ENCODE measurements around the gene PLCZ1.

The PLCZ1 gene

DNA sequence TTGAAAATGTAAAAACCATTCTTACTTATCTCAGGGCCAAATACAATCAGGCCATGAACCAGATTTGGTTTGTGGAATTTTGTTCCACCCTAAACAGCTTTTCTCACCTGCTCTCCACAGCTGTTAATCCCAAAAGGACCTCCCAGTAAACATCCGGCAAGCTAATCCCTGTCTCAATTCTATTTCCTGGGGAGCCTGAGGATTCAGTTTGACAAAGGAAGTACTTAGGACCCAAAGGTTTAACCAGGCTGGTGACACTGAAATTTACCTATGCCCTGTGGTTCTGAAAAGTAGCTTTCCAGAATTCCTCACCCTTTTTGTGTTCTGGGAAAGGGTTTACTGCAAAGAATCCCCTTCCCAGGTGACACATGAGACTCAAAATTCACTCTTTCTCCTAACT lies 15.1 kb upstream of the PLCZ1 start:
- no peaks in the 10 kb centered on the region for H3K27me3 ChIP-seq (ENCODE audit: insufficient read depth, low read length)
- no peak for TF ChIP-seq EZH2 (IDR thresholded peaks at IDR 0.05; ENCODE audit: borderline replicate concordance, low read length)
- TF ChIP-seq, protein P1, sequence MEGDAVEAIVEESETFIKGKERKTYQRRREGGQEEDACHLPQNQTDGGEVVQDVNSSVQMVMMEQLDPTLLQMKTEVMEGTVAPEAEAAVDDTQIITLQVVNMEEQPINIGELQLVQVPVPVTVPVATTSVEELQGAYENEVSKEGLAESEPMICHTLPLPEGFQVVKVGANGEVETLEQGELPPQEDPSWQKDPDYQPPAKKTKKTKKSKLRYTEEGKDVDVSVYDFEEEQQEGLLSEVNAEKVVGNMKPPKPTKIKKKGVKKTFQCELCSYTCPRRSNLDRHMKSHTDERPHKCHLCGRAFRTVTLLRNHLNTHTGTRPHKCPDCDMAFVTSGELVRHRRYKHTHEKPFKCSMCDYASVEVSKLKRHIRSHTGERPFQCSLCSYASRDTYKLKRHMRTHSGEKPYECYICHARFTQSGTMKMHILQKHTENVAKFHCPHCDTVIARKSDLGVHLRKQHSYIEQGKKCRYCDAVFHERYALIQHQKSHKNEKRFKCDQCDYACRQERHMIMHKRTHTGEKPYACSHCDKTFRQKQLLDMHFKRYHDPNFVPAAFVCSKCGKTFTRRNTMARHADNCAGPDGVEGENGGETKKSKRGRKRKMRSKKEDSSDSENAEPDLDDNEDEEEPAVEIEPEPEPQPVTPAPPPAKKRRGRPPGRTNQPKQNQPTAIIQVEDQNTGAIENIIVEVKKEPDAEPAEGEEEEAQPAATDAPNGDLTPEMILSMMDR (IDR thresholded peaks at IDR 0.05; ENCODE audit: low read length): no peak
- no peaks in the 10 kb centered on the region for H3F3A ChIP-seq (ENCODE audit: insufficient read depth, low read length)
- H3K79me2 ChIP-seq (ENCODE audit: insufficient read depth, low read length): no peaks in the 10 kb centered on the region
- no peaks in the 10 kb centered on the region for H4K20me1 ChIP-seq (ENCODE audit: insufficient read depth, low read length)
- no peaks in the 10 kb centered on the region for H3K36me3 ChIP-seq (ENCODE audit: insufficient read depth, low read length)
- H3K9me2 ChIP-seq (ENCODE audit: low read depth, low read length): no peaks in the 10 kb centered on the region
- no peaks in the 10 kb centered on the region for H3K9me3 ChIP-seq (ENCODE audit: low read length)
- no peak overlapping the region for H3K9ac ChIP-seq (ENCODE audit: low read length)
- H3K27ac ChIP-seq (ENCODE audit: low read depth, low read length, poor library complexity, severe bottlenecking): no peak overlapping the region
- H3K4me1 ChIP-seq (ENCODE audit: insufficient read depth, low read length, severe bottlenecking): no peaks in the 10 kb centered on the region
- no peak overlapping the region for H3K4me2 ChIP-seq (ENCODE audit: low read length)
- H3K4me3 ChIP-seq (ENCODE audit: low read depth, low read length, poor library complexity, severe bottlenecking): no peak overlapping the region
- no peak overlapping the region for H2AFZ ChIP-seq (ENCODE audit: low read length)

- Histone ChIP-seq H3K9ac (ENCODE audit: low read length) (no peak overlapping the region), H3K4me2 (ENCODE audit: low read length) (no peak overlapping the region), H3K4me3 (ENCODE audit: low read depth, low read length, poor library complexity, severe bottlenecking) (no peak overlapping the region), H3K4me1 (ENCODE audit: insufficient read depth, low read length, severe bottlenecking) (no peaks in the 10 kb centered on the region), H3F3A (ENCODE audit: insufficient read depth, low read length) (no peaks in the 10 kb centered on the region), H3K27ac (ENCODE audit: low read depth, low read length, poor library complexity, severe bottlenecking) (no peak overlapping the region), H3K79me2 (ENCODE audit: insufficient read depth, low read length) (no peaks in the 10 kb centered on the region), H3K9me2 (ENCODE audit: low read depth, low read length) (no peaks in the 10 kb centered on the region), H2AFZ (ENCODE audit: low read length) (no peak overlapping the region), H4K20me1 (ENCODE audit: insufficient read depth, low read length) (no peaks in the 10 kb centered on the region), H3K9me3 (ENCODE audit: low read length) (no peaks in the 10 kb centered on the region), H3K36me3 (ENCODE audit: insufficient read depth, low read length) (no peaks in the 10 kb centered on the region), H3K27me3 (ENCODE audit: insufficient read depth, low read length) (no peaks in the 10 kb centered on the region)
- no peak for TF ChIP-seq EZH2 (IDR thresholded peaks at IDR 0.05; ENCODE audit: borderline replicate concordance, low read length)
- TF ChIP-seq, protein P1 (IDR thresholded peaks at IDR 0.05; ENCODE audit: low read length): no peak
Observed at GRCh38 chr12:18752280-18752920, 14.6 kb upstream of the PLCZ1 start.

DNA sequence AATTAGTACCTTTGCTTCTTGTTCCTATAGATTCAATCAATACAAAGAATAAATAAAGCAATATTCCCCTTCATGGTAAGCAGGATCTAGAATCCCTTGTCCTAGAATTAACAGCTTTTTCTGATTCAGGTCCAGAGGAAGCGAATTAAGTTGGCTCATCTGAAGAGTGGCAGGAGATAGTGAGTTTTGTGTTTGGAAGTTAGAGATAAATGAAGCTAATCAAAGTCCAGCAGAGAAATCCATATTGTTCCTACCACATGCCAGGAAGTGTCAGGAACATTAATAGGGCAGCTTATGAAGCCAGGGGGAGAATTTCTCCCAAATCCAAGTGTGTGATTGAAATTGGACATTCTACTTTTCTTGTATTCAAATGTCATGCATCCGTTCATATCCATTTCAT lies 14.1 kb upstream of the PLCZ1 start:
- no peak for TF ChIP-seq EZH2 (IDR thresholded peaks at IDR 0.05; ENCODE audit: borderline replicate concordance, low read length)
- TF ChIP-seq, protein P1 (IDR thresholded peaks at IDR 0.05; ENCODE audit: low read length): no peak

More for the DNA sequence above, 14.1 kb upstream of the PLCZ1 start:
- no peak overlapping the region for H3K4me2 ChIP-seq (ENCODE audit: low read length)
- H3K9me2 ChIP-seq (ENCODE audit: low read depth, low read length): no peaks in the 10 kb centered on the region
- H3F3A ChIP-seq (ENCODE audit: insufficient read depth, low read length): no peaks in the 10 kb centered on the region
- no peak overlapping the region for H3K27ac ChIP-seq (ENCODE audit: low read depth, low read length, poor library complexity, severe bottlenecking)
- no peak overlapping the region for H3K4me3 ChIP-seq (ENCODE audit: low read depth, low read length, poor library complexity, severe bottlenecking)
- no peaks in the 10 kb centered on the region for H3K4me1 ChIP-seq (ENCODE audit: insufficient read depth, low read length, severe bottlenecking)
- H3K27me3 ChIP-seq (ENCODE audit: insufficient read depth, low read length): no peaks in the 10 kb centered on the region
- no peak overlapping the region for H3K9ac ChIP-seq (ENCODE audit: low read length)
- no peaks in the 10 kb centered on the region for H3K36me3 ChIP-seq (ENCODE audit: insufficient read depth, low read length)
- H3K79me2 ChIP-seq (ENCODE audit: insufficient read depth, low read length): no peaks in the 10 kb centered on the region
- H4K20me1 ChIP-seq (ENCODE audit: insufficient read depth, low read length): no peaks in the 10 kb centered on the region
- no peaks in the 10 kb centered on the region for H3K9me3 ChIP-seq (ENCODE audit: low read length)
- H2AFZ ChIP-seq (ENCODE audit: low read length): no peak overlapping the region
